Activated CD4-positive, CD25-positive, alpha-beta regulatory T cell treated with anti-CD3 and anti-CD28 coated beads, Interleukin-2, amount 50 U/mL, for 72 hours (primary cell): ENCODE measurements around the gene DRC1.
"Not testable (repeated sequence)": the region's sequence is repeated elsewhere in the genome, so short reads cannot be mapped to it uniquely, and the experiment has no call there.

Source experiments
- DNase-seq: peaks from one replicate; pipeline ENCODE4 v3.0.0; 2021

Gene DRC1

DNA sequence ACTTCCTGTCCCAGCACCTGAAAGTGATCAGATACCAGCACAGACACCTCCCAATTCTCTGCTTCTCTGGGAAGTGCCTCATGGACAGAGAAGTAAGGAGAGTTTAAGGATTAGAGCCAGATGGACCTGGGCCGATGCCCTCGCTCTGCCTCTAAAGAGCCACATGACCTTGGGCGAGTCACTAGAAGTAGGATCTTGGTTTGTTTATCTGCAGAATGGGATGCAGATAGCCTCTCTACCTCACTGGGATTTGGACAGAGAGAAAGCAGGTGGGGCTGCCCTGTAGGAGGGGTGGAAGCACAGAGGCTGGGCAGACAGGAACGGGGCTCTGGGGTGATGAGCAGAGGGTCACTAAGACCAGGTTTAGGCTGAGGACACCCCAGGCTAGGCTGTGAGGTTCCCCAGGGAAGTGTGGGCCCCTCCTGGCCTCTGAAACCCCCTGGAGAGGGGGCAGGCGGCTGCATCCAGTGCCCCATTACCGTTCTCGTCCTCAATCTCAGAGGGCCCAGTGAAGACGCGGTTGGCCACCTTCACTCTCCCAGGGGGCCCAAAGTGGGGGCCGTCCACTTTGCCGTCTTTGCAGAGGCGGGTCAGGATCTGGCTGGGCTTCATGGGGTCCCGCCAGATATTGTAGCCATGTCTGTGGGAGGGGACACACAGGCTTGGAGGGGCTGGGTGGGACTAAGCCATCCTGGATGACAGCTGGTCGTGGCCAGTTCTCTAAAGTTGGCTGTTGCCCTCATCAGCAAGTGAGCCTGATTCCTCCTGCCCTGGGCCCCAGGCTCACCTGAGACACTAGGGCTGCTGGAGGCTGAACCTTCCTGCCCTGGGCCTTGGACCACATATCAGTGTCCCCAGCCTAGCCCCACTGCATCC is 62.9 kb downstream of the DRC1 start:
- DNase-seq, result no peak

DNA sequence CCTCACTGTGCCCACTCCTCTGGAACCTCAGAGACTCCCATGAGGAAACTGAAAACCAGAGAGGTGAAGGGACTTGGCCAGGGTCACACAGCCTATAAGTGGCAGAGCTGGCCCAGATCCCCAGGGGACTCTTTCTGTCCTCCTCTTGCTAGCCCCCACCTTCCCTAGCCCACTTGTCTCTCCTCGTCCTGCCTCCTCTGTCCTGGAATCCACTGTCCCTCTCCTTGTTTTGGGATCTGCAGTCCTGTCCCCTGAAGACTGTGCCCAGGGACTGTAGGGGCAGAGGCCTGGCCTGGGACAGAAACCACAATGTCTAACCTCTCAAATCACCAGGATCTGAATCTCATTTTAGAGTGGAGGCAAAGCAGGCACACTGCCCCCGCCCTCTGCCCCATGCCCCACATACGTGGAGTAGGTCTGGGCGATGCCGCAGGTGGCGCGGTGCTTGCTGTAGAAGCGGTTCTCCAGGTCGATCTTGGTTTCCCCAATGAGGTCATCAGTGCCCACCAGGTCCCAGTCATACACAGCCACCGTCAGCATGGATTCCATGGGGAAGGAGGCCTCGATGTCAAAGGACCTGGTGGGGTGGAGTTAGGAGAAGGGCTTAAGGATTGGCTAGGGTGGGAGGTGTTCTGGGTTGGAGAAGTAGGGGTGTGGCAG is 63.7 kb downstream of the DRC1 start:
- DNase-seq, result no peak

DNA sequence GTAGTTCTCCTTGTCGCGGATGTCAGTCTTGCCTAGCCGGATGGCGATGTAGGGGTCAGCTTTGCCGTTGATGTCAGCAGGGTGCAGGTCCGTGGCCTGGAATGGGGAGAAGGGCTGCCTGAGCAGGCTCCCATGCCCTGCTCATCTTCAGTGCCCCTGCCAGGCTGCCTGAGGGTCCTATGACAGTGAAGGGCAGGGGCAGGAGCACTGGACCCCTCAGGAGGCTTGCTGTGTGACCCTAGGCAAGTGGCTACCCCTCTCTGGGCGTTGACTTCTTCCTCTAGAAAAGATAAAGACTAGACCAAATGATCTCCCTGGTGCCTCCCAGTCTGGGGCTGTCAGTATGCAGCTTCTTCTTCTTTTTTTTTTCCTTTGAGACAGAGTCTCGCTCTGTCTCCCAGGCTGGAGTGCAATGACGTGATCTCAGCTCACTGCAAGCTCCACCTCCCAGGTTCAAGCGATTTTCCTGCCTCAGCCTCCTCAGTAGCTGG is 64.3 kb downstream of the DRC1 start:
- no peak for DNase-seq

DNA sequence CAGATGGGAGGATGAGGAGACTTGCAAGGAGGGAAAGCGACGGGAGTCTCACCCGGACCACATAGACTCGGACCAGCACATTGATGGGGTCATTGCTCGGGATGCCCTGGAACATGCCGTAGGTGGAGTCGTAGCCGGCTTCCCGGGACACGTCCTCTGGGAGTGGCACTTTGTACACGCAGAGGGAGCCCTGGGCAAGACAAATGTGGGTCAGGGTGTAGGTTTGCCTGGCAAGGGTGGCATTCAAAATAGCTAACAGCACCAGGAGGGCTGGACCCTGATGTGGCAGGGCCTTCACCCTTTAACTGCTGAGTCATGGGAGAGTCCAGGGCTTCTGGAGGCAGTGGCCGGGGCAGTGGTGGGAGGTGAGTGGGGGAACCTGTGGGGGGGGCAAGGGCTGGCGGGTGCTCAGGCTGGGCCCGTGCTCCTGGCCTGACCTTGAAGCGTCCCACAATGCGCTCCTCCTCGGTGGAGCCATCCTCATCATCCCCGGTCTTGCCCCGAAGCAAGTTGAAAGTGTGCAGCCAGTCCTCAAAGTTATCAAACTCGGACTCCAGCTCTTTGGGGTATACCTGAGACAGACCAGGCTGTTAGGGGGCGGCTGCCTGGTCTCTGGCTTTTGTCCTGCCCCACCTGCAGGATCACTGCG is 65.1 kb downstream of the DRC1 start:
- no peak for DNase-seq

DNA sequence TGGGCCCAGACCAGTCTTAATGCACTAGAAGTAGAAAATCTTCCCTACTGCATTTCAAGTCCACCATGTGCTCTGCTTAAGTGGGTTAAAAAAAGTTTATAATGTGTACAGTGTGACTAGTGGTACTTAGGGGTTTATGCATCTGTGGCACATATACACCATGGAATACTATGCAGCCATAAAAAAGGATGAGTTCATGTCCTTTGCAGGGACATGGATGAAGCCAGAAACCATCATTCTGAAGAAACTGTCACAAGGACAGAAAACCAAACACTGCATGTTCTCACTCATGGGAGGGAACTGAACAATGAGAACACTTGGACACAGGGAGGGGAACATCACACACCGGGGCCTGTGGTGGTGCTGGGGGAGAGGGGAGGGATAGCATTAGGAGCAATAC is 66.8 kb downstream of the DRC1 start:
- DNase-seq, result not testable (repeated sequence)

DNA sequence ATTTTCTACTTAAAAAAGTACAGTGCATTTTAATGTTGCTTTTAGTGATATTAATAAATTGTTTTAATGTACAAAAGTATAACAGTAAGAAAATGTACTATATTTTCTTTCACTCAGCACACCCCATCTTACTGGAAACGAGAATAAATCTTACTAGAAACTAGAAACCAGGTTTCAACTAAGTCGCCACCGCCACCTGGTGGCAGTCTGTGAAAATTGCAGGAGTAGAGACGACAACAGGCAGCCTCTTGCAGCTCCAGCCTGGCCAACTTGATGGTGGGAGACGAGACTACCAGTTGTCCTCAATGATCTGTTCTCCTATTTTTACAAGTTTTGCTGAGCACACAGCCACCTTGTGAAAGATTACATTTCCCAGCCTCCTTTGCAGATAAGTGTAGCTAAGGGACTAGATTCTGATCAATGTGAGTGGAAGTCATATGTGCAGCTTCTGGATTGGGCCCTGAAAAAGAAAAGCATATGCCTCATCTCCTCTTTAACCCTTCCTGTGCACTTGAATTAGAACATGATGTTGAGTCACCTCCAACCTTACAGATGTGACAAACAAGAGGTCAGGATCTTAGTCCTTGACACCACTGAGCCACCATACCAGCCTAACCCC is 67.5 kb downstream of the DRC1 start:
- DNase-seq, result peak; percentile 76

DNA sequence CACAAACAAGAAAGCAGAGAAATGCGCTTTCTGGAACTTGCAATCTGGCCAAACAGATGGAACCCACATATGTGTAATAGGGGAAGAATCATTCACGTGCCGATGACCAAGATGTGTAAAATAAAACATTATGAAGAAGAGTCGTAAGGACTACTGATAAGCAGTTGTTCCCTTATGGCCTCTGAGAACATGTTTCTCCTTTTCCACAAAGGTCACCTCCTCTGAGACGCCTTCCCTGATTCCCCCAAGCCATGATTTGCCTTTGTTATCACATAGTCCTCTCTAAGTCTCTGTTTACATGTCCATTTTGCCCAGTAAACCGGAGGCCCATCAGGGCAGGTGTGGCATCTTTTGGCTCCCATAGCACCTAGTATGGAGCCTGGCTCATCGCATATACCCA is 68.2 kb downstream of the DRC1 start:
- no peak for DNase-seq

DNA sequence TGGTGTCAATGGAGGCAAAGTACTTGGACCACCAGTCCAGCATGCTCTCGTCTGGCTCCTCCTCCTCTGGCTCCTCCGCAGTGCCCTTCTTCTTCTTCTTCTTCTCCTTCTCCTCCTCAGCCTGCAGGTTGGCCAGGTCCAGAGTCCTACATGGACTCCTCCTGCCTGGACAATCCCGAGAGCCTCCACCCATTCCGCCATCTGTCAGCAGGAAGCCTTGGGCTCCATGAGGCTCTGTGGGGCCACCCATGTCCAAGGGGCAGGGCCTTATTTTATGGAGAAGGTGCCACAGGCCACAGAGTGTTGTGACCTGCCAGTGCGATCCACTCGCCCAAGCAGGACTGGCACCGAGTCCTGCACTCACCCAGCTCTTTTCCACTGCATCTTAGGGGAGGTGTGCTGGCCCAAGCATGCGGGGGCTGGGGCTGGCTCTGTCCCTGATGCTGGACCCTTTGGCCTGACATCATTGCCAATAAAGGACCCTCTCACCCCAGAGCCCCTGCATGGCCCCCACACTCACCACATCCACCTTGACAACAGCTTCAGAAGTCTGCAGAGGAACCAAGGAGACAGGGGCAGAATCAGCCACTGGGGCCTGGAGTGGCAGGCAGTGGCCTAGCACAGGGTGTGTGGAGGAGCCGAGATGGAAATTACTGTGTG is 69.0 kb downstream of the DRC1 start:
- no peak for DNase-seq

DNA sequence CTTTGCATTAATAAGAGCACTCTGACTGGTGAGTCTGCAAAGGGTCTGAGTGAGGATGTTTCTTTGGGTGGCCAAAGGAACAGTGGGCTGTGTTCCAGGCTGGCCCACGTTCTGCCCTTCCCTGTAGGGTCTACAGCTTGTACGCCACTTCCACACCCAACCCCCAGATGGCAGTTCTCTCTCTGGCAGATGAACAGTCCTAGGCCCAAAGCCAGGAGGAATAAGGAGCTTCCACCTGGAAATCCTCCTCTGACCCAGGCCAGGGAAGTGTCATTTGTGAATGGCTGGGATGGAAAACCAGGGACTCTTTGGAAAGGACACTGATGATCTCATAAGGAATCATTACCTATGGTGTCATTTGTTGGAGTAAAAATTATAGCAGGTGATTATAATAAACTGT is 69.6 kb downstream of the DRC1 start:
- no peak for DNase-seq

DNA sequence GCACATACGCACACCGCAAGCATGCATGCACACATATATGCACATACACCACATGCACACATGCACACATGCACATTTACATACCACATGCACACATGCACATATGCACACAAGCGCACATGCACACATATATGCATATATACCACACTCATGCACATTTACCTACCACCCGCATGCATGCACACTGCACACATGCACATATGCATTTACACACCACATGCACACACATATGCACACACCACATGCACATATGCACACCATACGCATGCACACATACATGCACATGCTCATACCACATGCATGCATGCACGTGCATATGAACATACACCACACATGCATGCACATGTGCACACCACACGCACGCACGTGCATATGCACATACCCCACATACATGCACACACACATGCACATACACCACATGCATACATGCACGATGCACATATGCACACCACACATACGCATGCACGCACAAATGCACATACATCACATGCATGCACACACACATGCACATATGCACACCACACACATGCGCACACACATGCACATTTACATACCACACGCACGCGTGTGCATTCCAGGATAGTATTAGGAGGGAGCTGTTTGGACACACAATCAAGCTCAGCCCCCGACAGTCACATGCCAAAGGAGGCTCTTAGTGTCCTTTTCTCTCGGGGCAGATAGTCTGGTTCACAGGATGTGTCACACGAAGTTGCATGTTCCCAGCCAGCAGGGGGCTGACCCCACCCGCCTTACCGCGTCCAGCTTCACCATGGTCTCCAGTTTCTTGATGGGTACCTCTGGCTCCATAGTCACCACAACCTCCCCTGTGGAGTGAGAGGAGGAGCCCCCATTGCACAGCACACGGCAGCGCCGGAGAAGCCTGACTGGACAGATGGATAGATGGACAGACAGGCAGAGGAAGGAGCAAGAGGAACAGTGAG is 70.3 kb downstream of the DRC1 start:
- no peak for DNase-seq

DNA sequence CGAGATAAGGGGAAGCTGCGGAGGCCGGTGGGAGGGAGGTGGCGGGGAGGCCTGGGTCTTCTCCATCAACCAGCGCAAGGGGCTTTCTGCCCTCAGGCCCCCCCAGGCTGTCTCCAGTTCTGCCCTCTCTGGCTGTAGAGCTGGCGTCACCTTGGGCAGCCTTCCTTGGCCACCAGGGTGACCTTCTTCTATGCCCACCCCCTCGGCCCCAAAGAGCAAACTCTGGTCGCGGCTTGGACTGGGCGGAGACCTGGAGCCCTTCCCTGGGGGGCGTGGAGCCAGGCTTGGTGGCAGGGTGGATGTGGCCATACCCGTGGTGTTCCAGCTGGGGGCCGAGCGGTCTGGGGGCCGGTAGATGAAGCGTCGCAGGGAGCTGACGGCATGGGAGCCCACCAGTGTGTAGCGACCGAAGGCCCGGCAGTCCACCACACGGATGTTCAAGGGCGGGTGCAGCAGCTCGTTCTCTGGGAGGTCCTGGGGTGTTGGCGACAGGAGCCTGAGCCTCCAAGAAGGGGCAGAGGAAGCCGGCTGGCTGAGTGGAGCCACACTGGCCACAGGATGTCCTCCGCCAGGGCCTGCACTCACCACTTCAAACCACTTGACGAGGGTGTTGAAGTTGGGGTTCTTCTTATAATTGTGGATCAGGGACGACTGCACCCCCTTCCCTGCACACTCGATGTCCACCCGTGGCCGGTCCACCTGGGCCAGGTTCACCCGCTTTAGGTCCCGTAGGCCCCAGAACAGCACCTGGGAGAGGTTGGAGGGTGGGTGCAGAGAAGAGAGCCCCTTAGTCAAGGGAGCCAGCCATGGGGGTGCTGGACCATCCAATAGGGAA is 71.3 kb downstream of the DRC1 start:
- no peak for DNase-seq

DNA sequence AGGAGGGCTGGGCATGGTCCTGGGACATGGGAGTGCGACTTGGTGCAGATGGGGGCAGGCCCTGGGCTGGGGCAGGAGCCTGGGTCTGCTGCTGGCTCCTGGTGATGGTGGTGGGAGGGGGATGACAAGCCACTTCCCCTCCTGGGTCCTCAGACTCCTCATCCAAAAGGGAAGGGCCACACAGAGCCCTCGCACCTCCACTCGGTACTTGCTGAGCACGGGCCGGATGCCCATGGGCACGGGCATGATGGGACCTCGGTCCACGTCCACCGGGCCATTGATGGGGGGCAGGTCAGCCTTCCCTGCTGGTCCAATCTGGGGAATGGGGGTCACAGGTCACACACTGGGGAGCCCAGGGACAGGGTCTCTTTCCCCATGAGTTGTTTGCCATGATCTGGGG is 72.1 kb downstream of the DRC1 start:
- no peak for DNase-seq

DNA sequence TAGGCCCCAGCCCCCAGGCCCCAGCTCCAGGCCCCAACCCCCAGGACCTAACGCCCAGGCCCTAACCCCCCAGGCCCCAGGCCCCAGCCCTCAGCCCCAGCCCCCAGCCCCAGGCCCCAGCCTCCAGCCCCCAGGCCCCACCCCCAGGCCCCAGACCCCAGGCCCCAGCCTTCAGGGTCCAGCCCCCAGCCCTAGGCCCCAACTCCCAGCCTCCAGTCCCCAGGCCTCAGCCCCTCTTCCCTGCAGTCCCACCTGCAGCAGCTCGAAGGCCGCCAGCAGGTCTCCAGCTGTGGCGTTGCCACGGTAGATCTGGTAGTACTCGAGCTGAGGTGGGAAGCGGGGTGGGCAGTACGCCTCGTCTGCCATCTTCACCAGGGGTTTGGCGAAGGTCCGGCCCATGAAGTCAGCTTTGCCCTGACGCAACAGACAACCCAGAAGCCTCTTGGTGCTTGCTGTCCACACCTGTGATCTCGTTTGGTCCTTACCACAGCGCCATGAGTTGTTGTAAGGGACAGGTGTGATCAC is 72.6 kb downstream of the DRC1 start:
- DNase-seq, result no peak

DNA sequence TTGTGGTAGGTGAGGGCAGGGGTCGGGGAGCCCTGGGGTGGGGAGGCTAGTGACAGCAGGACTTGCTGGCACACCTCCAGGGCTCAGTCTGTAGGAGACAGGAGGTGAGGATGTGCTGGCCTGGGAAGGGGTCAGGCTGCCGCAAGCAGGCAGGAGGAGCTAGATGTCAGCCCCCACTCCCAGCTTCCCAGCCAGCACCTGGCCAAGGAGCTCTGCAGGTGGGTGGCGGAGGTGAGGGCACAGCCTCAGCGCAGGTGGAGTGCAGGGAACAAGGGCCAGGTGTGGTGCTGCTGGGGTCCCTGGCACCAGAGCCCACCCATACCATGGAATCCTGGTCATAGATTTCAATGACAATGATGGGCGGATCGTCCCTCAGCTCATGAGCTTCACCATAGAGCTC is 73.3 kb downstream of the DRC1 start:
- no peak for DNase-seq

DNA sequence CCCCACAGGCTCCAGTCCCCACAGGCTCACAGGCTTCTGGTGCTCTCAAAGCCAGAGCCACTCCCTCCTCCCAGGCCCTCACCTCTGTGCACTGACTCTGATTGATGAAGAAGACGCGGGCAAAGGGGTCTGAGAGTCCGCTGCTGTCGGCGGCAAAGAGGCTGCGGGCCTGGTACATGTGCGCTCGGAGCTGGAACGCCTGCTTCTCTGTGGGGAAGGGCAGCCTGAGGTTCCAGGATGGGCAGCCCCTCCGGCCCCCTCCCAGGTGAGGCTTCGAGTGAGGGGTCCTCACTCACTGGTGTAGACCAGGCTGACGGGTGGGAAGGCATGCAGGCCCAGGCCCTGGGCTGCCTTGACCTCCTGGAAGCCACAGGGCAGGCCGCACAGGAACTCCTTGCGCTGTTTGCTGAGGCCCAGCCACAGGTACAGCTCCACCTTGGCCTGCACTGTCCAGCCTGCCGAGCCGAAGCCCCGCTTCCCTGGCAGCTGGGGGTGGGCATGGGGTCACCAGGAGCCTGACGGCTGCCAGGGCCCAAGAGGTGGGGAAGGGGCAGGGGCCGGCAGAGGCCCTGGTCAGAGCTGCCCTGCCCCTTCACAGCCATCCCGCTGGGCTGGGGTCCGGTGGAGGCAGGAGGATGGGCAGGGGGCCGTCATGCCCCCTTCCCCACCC is 74.2 kb downstream of the DRC1 start:
- no peak for DNase-seq

DNA sequence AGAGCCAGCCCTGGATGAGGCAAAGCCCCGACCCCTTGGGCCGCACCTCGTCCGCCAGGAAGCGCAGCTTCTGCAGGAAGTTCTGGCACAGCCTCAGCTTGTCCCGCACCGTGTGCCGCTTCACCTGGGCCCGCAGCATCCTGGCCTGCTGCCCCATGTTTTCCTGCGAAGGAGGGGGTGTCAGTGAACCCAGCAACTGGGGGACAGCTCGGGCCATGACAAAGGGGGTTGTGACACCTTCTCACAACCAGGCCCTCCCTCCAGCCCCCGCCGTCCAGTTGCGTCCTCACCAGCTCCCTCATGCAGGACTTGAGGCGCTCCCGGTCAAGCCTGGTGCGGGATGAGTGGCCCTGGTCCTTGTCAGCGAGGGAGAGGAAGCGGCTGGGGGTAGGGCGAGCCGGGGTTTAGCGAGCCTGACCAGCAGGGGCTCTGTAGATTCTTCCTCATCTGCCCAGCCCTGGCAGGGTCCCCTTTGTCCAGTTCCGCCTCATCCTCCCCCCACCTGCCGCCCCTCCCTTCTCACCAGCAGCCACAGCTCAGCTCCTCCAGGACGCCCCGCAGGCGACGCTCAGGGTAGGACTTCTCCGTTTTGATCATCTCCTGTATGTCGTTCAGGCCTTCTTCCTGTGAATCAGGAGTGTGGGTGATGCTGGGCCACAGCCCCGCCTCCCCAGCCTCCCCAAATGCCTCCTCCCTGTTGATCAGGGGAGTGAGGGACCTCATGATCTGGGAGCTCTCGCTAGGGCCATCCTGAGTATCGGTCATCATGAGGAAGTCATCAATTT is 75.6 kb downstream of the DRC1 start:
- DNase-seq, result no peak

DNA sequence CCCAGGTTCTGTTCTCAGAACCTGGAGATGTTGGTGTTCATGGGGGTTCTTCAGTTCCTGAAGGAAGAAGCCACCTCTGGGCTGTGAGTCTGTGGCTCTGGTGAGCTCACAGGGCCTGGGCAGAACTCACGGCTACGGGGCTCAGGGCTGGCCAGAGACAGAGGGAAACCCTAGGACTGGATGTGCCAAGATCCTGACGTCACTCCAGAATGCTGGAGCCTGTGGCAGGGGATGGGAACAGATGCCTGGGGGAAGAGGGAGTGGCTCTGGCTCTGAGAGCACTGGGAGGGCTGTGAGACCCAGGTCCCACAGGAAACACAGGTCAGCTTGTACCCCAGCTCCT is 76.2 kb downstream of the DRC1 start, which contains the start of gene OTOF:
OTOF (minus strand) TSS at position 214 of the 343 bp plus-strand sequence.
- DNase-seq, result no peak

DNA sequence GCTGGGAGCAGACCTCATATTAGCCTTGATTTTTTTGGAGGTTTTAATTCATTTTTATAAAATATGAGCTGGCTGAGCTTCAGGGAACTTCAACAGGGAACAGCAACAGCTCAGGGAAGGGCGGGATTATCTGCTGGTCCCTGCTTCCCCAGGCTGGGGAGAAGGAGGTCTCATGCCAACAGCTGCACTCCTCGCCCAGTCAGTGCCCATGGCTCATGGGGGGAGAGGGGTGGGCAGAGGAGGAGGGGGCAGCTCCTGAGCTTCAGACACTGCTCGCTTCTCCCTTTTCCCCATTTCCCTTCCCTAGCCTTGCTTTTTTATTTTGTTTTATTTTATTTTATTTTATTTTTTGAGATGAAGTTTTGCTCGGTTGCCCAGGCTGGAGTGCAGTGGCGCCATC is 76.6 kb downstream of the DRC1 start:
- DNase-seq, result no peak
